H54 (cell line): ENCODE results near the gene NPPA.
"Not testable (repeated sequence)": the region's sequence is repeated elsewhere in the genome, so short reads cannot be mapped to it uniquely, and the experiment has no call there.

ENCODE experiments used
- DNase-seq: peaks from one replicate; pipeline ENCODE4 v3.0.0; 2011; ENCODE audit warnings: low spot score, mixed read lengths; ENCODE audit not compliant: insufficient read length
- FAIRE-seq: peaks from 3 replicates; lab custom pipeline; 2011; peaks lifted over from hg19 to GRCh38; lab: Jason Lieb, UNC
- POLR2A ChIP-seq: IDR thresholded peaks from 2 replicates; pipeline ENCODE4 v1.6.1; 2011; ENCODE audit warnings: low read depth, mild to moderate bottlenecking, low read length

The NPPA gene

DNA sequence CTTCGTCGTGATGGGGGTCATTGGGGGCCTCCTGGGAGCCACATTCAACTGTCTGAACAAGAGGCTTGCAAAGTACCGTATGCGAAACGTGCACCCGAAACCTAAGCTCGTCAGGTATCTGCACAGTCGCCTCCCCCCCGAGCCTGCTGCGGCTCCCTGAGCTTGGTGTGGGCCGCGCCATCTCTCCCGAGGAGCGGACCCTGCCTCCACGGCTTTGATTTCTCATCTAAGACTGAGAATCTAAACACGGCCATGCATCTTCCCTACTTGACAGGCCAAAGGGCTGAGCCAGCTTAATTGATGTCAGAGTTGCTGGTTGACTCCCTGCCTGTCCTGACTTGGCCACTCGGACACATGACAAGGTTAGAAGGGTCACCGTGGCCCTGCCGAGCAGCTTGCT is 19.1 kb downstream of the NPPA start:
- no peak for TF ChIP-seq POLR2A
- DNase-seq, result no peak
- no peak for FAIRE-seq

DNA sequence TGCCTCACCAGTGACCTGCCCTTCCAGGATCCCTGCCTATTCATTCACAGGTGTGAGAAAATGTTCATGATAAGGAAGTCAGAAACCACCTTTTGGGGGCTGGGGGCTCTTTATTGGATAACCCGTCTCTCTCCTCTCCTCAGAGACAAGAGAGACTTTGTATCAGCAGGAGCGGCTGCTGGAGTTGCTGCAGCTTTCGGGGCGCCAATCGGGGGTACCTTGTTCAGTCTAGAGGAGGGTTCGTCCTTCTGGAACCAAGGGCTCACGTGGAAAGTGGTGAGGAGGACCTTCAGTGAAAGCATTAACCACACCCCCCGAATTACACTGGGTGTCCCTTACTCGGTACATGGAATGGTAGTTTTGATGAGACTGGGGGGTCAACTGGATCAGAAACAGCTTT is 20.6 kb downstream of the NPPA start:
- no peak for TF ChIP-seq POLR2A
- DNase-seq, result no peak
- no peak for FAIRE-seq

DNA sequence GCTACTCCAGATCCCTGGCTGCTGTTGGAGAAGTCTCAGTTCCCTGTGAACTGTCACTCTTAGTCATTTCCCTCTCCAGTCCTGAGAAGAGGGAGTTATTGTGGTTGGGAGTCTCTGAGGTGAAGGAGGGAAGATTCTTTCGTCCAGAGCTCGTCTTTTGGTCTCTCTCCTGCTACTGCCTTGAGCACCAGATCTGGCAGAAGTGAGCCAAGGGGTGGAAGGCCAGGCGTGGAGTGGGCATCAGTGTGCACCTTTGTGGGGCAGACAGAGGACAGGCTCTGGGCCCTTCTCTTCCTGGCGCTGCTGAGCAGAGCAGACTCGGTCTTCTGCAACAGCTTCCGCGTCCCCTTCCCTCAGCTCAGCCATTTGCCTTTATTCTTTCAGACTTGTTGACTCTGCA is 22.5 kb downstream of the NPPA start:
- TF ChIP-seq POLR2A, result no peak
- no peak for DNase-seq
- no peak for FAIRE-seq

DNA sequence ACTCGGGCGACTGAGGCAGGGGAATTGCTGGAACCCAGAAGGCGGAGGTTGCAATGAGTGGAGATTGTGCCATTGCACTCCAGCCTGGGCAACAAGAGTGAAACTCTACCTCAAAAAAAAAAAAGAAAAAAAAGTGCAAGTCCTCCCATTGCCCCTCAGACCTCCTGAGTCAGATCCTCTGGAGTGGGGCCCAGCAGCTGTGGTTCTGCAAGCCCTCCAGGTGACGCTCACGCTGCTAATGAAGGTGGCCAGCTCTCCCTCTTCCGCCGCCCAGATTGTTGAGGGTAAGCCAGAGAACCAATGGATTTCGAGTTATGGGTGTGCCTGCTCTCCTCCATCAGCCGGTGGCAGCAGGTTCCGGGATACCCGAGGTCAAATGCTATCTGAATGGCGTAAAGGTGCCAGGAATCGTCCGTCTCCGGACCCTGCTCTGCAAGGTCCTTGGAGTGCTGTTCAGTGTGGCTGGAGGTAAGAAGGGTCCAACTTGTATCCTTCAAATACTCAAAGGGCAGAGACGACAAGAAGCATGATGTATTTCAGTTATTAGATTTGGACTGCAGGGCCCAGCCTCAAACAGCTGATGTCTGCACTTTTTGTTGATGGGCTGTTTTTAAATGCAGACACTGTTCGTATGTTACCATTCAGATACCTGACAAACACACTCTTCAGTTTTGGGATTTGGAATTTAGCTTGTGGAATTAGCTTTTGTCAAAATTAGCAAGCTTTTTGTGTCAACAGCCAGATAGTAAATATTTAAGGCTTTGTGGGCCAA is 24.0 kb downstream of the NPPA start:
- DNase-seq (no peak), FAIRE-seq (no peak)
- no peak for TF ChIP-seq POLR2A

DNA sequence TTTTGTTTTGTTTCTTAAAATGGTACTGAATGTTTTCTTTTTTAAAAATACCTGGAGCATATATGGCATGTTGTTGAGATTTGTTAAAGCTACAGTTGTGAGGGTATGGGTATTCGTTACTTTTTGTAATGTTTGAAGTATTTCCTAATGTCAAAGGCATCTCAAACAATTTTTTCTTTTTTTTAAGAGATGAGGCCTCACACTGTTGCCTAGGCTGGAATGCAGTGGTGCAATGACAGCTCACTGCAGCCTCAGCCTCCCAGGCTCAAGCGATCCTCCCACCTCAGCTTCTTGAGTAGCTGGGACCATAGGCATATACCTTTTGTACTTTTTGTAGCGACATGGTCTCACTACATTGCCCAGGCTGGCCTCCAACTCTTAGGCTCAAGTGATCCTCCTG is 25.5 kb downstream of the NPPA start:
- TF ChIP-seq POLR2A, result no peak
- DNase-seq, result no peak
- FAIRE-seq, result no peak

DNA sequence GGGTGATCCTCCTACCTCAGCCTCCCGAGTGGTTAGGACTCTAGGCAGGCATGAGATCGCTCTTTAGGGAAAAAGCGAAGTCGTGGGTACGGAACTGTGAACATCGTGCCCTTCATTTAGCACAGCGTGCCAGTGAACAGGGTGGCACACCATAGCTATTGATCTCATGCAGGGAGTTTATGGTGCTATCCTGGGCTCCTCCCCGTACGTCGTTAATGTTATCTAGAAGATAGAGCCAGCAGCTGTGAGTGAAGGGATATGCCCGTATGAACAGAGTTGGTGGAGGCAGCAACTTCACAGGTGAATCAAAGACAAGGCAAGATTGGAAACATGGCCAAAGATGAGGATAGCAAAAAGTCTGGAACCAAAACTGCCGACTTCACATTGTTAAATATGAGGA is 30.4 kb downstream of the NPPA start:
- FAIRE-seq (no peak), DNase-seq (no peak)
- TF ChIP-seq POLR2A, result no peak

- TF ChIP-seq POLR2A, result no peak
- DNase-seq, result no peak
- FAIRE-seq, result no peak
Measured at GRCh38 chr1:11813021-11813420, 34.6 kb downstream of the NPPA start.

- no peak for TF ChIP-seq POLR2A
- FAIRE-seq, result no peak
- DNase-seq, result no peak
Measured at GRCh38 chr1:11807133-11807532, 40.5 kb downstream of the NPPA start.

DNA sequence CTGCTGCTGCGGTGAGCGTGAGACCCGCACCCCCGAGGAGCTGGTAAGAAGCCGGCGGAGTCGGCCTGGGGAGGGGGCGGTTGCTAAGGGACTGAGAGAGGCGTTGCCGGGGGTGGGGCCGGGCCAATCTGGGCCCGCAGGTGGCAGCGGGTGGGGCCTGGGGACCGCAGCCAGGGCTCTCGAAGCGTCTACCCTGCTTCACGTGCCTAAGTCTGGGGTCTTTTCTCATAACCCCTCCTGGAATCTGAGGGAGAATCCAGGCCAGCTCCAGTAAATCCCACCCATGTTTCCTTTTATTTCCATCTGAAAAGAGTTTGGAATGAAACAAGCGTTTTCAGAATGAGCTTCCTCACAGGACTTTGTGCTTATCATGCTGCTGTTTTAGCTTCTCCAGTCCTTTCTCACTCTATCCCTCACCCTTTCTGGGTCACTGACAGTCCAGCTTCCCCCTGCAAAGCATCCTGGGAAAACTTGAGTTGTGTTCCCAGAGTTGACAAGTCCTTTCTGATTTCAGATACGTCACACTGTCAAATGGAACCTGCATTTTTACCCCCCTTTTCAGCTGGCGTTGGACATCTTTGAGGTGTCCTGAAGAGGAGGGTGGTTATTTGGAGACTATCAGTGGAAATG is 41.2 kb downstream of the NPPA start:
- TF ChIP-seq POLR2A, result no peak
- DNase-seq (no peak), FAIRE-seq (no peak)

DNA sequence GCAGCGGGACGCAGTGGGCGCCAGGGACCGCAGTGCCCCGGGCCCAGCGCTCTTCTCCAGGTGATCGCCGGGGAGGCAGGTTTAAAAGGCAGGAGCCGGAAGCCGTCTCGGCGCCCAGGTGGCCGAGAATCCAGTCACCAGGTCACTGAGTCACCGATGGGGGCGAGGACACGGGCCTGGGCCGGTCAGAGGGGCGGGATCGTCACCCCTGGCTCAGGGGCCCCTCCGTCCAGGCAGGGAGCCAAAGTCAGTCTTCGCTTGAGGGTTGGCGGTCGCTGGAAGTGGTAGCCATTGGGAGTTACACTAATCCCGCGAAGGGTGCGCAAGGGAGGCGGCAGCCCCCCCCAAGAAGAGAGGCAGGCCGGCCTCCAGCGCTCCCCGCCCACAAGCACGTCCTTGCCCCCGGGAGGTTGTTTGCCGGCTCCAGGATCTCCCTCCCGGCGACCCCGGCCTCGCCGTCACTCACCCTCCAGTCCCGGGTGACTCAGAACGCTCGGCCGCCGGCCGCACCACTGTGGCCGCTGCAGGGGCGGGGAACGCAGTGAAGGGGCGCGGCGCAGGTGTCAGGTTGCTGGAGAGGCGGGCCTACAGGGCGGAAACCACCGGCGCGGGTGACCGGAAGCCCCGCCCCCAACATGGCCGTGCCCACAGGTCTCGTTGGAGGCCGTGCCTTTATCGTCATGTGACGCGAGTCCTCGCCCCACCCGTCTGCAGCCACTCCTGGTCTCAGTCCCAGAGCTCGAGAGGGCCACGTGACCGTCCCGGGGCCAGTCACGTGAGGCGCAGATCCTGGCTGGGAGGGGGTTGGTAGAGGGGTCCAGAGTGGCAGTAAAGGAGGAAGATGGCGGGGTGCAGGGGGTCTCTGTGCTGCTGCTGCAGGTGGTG is 41.9 kb downstream of the NPPA start, which contains the start of the genes CLCN6 and MTHFR:
Gene CLCN6, plus strand, starts transcription at position 770 of the 885 bp plus-strand sequence. Its CDS starts 72 bp downstream, at position 842.
Gene MTHFR, minus strand, starts transcription at position 543 of the 885 bp plus-strand sequence. CDS start 2,848 bp downstream, outside the sequence.
- no peak for FAIRE-seq
- peak; percentile 41; the same call in 1 of the 2 replicates for TF ChIP-seq POLR2A
- peak; percentile 86 for DNase-seq

DNA sequence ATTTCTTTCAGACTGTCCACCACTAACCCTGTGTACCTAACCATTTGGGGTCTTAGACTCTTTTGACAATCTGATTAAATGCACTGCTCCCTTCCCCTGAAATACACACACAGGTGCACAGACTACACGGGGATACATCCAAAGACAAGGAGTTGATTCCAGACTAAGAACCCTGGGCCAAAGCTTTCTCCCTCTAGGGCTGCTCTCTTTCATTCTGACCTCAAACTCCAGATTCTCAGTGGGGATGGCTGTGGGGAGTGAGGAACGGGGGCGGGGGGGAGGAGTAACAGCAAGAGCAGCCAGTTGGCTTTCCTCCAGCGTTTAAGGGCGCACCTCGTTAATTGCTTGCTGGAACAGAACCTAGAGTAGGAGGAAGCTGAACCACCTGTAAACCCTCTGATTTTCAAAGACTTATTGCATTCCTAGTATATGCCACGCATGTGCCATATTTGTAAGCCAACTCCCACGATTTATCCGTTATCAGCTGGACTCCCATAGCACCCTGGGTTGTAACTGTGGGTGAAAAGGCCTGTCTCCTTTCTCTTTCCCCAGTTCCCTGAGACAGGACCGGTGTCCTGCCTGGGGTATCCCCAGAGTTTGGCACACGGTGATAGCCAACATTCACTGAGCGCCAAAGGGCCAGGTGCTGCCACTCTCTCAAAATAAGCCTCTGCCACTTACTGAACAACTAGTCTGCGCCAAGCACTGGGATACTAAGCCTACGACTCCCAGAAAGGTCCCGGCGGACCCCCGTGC is 42.7 kb downstream of the NPPA start:
- no peak for DNase-seq
- no peak for TF ChIP-seq POLR2A
- no peak for FAIRE-seq

DNA sequence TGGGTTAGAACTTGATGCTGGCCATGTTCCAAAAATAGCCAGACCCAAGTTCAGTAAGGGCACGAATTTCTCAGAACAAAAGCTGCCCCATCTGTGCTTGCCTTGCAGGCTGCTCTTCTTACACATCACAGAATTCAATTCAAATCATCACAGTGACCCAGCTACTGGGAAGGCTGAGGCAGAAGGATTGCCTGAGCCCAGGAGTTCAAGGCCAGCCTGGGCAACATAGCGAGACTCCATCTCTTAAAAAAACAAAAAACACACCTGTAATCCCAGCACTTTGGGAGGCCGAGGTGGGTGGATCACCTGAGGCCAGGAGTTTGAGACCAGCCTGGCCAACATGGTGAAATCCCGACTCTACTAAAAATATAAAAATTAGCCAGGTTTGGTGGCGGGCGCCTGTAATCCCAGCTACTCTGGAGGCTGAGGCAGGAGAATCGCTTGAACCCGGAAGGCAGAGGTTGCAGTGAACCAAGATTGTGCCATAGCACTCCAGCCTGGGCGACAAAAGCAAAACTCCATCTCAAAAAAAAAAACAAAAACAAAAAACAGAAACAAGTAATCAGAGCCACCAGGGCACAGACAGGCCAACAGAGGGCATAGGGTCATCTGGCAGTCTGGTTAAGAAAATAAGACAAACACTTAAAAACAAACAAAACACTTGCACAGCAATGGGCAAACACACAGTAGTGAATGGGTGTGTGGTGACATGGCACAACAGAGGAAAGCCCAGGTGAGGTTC is 43.5 kb downstream of the NPPA start:
- FAIRE-seq, result not testable (repeated sequence)

More for the DNA sequence above, 43.5 kb downstream of the NPPA start:
- not testable (repeated sequence) for DNase-seq
